HG02970 (cell line): ENCODE data around the gene RASSF5.

Experiments used
- ATAC-seq: cut with Tn5 transposase; IDR thresholded peaks from one replicate; pipeline ENCODE4 v1.9.1; 2021; ENCODE audit warnings: mild to moderate bottlenecking, moderate library complexity, moderate number of reproducible peaks; ENCODE audit not compliant: unreplicated experiment, low FRiP score

The RASSF5 gene

DNA sequence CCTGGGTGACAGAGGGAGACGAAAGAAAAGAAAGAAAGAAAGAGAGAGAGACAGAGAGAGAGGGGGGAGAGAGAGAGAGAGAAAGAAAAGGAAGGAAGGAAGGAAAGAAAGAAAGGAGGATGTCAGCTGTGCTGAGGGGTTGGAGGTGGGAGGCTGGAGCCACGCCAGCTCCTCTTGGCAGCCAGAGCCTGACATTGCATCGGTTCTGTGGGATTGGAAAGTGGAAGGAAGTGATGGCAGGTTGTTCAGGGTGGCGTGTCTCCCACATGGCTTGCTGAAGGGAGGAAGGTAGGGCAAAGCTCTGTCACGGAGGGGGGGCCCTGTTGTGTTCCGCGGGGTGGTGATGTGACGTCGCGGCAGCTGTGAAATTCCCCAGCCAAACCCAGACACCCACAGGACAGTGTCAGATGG is 74.2 kb downstream of the RASSF5 start:
- no peak for ATAC-seq

DNA sequence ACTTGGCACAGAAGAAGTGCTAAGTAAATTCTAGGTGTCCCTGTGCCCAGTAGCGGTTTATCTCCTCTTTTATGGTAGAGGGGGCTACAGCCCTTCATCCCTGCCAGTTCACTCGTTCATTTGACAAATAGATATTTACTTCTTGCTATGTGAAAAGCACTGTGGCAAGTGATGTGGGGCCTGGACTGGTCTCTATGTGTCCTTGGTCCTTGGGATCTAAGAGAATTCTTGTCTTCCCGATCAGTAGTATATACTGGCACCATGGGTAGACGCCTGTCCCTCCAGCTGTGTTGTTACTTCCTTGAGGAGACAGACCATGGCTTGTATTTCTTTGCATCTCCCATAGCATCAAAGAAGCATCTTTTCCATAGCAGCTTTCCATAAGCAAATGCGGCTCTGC is 75.2 kb downstream of the RASSF5 start:
- ATAC-seq: no peak

DNA sequence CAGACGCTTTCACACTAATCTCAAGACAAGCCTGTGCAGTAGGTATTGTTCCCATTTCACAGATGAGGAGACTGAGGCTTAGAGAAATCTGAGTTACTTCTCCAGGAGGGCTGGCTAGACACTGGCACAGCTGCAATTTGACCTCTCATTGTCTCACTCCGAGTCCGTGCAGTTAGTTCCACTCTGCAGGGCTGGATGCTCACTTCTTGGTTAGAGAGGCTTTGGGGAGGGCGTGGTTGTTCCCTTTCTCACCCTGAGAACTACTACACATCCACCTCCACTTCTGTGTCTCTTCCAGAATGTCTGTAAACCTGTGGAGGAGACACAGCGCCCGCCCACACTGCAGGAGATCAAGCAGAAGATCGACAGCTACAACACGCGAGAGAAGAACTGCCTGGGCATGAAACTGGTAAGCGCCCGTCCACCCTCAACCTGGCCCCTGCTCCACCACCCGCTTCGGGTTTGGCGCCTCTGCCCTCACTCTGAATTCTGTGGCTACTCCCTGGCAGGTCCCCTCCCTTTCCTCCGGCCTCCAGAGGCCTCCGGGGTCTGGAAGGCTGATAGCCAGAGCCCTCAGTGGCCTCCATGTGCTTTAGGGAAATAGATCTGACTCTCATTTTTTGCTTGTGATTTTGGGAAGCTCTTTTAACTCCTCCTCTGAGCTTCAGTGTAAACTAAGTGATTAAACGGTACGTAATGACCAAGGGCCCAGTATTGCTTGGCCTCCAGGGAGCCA is 75.8 kb downstream of the RASSF5 start:
- ATAC-seq: no peak

DNA sequence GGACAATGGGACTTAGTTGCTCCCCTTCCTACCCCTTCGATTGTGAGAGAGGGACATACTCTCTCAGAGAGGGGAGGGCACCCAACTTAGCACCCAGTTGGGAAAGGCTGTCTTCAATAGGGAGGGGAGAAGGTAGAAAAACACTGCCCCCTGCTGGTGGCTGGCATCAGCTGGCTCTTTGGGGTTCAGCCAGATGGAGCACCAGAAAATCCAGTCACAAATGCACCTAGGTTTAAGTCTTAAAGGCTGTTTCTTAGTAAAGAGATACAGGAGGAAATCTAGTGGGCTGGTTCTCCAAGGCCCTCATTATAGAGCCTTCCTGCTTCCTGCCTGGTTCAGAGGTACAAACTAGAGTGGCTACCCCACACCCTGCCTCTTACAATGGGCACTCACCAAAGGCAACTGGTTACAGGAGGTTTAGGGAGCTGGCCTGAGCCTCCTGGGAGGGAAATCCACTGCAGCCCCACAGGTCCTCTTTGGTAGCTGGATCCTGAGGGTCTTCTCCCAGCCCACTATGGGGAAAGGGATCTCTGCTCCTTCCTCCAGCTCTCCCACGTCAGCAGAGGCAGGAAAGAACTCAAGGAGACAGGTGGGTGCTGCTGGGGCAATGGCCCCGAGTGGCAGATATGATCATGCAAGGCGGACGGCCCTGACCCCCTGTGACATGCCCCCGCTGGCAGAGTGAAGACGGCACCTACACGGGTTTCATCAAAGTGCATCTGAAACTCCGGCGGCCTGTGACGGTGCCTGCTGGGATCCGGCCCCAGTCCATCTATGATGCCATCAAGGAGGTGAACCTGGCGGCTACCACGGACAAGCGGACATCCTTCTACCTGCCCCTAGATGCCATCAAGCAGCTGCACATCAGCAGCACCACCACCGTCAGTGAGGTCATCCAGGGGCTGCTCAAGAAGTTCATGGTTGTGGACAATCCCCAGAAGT is 76.6 kb downstream of the RASSF5 start:
- ATAC-seq: no peak

DNA sequence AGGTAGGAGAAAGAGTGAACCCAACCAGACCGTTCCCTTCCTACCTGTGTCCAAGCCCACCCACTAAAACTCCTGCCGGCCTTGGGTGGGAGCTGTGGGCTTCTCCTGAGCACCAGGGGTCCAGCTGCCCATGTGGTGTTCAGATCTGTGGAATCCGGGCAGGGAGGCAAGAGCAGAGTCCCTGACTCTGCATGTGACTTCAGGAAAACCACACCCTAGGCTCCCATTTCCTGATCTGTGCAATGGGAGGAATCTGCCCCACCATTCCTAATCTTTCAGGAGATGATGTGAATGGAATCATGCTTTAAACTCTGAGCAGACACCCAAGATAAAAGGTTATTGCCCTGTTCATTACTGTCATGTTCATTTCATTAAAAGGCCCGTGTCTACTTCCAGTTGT is 77.4 kb downstream of the RASSF5 start:
- no peak for ATAC-seq

DNA sequence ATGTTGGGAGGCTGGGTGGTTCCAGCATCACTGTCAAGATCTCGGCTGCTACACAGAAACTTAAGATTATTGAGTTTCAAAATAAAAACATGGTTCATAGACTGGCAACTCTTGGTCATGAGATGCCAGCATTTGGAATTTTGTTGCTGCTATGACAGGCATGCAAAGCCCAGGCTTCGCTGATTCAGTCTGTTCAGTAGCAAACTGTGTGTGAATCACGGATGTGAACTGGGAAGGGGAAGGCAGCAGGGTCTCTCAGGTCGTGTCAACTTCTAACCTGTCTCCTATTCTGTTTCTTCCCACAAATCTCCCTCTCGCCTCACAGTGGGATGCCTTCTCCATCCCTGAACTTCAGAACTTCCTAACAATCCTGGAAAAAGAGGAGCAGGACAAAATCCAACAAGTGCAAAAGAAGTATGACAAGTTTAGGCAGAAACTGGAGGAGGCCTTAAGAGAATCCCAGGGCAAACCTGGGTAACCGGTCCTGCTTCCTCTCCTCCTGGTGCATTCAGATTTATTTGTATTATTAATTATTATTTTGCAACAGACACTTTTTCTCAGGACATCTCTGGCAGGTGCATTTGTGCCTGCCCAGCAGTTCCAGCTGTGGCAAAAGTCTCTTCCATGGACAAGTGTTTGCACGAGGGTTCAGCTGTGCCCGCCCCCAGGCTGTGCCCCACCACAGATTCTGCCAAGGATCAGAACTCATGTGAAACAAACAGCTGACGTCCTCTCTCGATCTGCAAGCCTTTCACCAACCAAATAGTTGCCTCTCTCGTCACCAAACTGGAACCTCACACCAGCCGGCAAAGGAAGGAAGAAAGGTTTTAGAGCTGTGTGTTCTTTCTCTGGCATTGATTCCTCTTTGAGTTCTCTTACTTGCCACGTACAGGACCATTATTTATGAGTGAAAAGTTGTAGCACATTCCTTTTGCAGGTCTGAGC is 79.4 kb downstream of the RASSF5 start:
- no peak for ATAC-seq

DNA sequence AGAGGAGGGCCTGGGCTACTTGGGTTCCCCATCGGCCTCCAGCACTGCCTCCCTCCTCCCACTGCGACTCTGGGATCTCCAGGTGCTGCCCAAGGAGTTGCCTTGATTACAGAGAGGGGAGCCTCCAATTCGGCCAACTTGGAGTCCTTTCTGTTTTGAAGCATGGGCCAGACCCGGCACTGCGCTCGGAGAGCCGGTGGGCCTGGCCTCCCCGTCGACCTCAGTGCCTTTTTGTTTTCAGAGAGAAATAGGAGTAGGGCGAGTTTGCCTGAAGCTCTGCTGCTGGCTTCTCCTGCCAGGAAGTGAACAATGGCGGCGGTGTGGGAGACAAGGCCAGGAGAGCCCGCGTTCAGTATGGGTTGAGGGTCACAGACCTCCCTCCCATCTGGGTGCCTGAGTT is 80.6 kb downstream of the RASSF5 start:
- no peak for ATAC-seq

DNA sequence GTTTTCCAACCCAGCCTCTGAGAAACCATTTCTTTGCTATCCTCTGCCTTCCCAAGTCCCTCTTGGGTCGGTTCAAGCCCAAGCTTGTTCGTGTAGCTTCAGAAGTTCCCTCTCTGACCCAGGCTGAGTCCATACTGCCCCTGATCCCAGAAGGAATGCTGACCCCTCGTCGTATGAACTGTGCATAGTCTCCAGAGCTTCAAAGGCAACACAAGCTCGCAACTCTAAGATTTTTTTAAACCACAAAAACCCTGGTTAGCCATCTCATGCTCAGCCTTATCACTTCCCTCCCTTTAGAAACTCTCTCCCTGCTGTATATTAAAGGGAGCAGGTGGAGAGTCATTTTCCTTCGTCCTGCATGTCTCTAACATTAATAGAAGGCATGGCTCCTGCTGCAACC is 81.2 kb downstream of the RASSF5 start:
- ATAC-seq: no peak

DNA sequence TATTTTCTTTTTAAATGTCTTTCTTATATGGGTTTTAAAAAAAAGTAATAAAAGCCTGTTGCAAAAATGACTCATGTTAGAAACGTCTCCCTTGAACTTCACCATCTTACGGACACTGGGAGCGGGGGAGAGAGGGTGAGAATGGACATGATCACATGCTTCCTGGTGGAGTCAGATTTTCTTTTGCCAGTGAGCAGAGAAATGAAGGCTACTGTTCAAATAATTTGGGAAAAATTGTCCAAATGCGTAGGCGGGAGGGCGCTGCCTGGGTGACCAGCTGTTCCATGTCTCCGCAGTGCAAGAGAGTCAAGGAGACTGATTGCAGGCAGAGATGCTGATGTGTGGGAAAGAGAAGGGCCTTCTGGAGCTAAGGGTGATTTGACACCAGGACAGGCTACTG is 81.9 kb downstream of the RASSF5 start:
- ATAC-seq: no peak

DNA sequence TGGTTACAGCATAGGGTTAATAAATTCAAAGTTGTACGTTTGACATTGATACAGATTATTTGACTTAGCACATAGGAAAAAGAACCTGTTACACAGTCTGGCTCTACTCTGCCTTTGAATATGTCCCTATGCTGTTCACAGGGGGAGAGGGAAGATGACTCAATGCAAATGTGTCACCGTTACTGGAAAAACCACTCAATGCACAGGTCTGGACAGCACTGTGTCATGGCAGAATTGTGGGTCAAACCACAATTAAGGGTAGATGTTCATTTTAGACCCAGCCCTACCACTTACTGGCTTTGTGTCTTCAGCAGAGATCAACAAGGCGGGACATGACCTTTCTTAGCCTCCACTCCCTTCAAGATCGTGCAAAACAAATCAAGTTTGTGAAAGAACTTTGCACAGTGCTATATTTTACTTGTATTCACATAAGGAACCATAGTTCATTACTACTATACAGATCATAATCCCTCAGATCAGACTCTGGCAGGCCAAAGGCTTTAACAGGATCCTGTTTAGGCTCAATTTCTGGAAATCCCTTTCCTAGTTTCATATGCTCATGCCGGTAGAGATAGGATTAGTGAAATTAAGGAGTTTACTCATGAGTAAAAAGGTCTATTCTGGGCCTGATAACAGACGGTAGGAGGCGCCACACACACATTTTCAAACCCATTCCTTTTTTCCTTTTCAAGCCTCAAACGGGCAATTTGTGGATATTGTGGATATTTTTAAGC is 82.9 kb downstream of the RASSF5 start:
- ATAC-seq: no peak

DNA sequence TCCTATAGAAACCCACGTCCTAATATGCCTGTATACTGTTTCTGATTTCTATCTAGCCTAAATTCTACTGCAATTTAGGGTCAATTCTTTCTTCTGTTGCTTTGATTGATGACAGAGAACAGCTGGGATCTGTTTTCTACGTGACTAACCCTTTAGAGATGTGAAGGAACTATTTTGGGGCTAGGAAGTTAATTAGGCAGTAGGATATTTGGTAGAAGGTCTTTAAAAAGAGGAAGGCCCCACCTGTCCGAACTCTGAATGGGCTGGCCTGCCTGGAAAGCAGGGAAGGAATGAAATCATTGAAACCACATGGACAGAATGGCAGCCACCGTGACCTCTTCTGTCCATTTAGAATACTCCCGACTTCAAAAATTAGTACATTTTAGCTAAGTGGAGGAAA is 83.9 kb downstream of the RASSF5 start:
- ATAC-seq: no peak

DNA sequence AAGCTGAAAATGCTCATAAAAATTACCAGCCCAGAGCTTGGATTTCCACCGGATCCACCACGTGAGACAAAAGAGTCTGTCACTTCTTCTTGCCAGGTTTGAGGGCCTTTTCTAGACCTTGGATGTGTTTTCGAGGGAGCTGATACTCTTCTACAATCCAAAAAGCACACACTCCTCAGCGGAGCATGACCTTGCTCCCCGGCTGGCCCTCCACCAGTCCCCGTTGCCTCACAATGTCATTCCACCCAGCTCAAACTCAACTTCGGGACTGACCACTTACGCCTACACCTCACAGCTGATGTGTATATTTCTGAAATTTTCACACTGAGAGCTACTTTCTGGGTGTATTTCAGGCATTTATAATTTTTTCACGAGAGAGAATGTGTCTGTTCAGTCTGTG is 84.4 kb downstream of the RASSF5 start:
- ATAC-seq: no peak

DNA sequence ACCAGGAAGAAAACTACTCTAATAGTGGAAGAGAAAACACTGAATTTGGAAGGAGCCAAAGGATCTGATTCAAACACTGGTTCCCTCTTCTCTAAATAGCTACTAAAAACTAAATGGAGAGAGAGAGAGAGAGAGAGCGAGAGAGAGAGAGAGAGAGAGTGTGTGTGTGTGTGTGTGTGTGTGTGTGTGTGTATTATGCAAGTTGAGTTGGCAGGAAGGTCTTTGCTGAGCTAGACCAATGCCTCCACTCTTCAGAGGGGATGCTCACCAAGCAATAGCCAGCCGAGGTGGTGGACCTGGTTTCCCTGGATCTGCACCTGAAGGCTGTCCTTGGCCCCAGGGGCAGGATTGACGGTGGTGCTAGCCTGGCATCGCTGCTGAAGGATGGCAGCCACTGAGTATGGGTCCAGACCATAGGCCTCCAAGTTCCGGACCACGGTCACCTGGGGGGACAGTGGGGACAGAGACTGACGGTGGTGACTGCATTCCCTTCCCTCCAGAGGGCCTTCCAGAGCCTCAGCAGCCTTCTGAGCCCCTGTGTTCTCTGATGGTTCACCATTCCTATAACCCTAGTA is 86.1 kb downstream of the RASSF5 start:
- no peak for ATAC-seq

DNA sequence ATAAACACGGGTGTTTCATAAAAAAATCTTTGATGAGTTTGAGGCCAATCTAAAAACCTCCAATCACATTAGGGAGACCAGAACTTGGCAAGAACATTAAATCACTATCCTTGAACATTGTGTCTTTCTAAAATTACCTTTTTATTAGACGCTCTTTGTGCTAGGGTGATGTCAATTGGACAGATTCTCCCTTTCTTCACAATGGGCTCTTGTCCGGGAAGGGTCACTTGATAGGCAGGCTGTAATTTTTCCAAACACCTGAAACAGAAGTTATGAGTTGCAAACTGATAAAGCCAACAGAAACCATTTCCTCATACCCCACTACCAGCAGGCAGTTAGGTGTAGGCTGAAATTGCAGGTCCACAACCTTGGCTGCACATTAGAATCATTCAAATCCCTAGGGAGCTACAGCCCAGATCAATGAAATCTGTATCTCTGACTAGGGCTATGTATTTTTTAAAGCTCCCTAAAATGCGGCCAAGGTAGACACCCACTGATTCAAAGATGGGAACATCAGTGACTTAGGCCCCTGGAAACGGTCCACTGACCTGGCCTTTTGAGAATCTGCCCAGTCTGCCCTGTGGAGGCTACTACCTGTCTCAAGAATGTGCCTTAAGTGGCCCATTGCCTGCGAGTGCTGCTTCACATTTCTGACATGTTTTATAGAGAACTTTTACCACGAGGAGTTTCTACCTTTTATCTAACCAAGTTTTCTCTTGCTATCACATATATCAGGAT is 88.4 kb downstream of the RASSF5 start:
- ATAC-seq: no peak

DNA sequence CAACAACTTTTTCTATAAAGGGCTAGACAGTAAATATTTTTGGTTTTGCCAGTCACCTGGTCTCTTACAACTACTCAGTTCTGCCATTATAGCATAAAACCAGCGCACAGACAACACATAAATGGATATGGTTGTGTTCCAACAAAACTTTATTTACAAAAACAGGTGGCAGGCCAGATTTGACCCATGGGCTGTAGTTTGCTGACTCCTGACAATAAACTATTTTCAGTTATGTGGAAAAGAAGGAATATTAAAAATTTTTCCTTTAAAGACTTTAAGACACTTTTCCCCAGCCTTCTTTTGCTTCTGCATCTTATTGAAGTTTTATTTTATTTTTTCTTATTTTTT is 89.0 kb downstream of the RASSF5 start:
- no peak for ATAC-seq

DNA sequence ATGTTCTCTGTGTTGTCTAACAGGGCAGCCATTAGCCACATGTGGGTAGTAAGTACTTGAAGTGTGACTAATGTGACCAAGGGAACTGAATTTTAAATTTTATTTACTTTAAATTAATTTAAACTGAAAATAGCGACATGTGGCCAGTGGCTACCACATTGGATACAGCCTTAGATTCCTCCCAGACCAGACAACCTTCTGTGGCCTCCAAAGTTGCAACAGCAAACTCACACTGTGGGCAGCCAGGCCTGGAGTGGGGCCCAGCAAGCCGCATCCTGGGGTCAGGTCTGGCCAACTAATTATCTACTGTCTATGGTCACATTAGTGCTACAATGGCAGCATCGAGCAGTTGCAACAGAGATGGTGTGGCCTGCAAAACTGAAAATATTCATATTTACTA is 93.2 kb downstream of the RASSF5 start:
- ATAC-seq: no peak

DNA sequence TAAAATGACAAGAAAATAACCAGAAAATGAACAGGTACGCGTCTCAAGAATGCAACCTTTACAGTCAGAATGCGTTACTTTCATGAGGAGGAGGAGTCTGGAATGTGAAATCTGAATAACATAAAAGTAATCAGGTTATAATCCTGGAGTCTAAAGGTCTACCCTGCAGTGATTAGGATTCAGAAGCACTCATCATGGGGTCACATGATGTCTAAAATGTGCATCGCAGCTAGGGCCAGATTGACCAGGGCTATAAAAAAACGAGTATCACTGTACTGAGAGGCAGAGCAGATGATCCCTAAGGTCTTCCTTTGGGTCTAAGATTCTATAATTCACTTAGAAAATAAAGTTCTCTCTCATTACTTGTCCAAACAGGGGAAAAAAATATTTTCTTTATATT is 97.5 kb downstream of the RASSF5 start:
- ATAC-seq: no peak

DNA sequence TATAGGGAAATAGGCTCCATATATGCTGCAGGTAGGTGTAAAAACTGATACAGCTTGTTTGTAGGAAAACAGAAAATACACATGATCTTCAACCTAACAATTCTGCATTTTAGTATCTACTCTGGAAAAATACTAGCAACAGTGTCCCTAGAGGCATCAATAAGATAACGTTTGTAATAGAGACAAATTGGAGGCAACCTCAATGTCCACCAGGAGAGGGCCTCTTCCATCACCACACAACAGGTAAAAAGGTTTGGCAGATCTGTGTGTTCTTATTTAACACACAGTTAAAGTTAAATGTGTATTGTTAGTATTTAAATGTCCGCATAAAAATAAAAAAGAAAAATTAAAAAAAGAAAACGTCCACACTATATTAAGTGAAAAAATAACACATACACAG is 99.5 kb downstream of the RASSF5 start:
- no peak for ATAC-seq

DNA sequence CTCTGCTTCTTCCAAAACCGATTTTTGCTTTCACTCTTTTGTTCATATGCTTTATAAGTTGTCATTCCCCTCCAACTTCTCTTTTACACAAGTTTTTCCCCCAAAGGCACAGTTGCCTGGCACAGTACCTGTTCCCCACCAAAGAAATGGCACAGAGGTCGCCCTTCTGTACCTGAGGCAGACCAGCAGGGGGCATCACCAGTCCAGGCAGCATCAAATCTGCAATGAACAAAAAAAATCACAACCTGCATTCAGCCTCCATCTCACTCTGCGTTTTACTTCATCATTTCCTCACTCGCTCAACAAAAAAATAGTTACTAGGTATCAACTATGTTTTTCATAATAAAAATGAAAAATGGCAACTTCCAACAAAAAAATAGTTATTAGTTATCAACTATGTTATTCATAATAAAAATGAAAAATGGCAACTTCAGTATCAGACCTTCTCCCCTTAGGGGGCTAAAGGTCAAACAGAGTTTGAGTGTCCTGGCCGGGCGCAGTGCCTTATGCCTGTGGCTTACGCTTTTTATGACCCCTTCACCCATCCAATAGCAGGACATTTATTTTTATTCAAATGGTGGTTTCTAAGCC is 100.9 kb downstream of the RASSF5 start:
- ATAC-seq: no peak
